Upper lobe of right lung (tissue), 1 donor: ENCODE results near the gene CALD1. TPM values are rescaled to one million over a fixed set of nuclear protein-coding genes. Genes with fewer than 3 reads are reported as not detected.

Experiments used
- ATAC-seq: fragments of 200-7000 bp; cut with Tn5 transposase; one replicate; pipeline ENCODE4 v1.9.1; 2020; ENCODE audit warnings: mild to moderate bottlenecking, moderate library complexity
- DNase-seq: peaks from one replicate; pipeline ENCODE4 v3.0.0-alpha.2; 2020
- H3K27ac ChIP-seq: fragments of 200-600 bp; one replicate; pipeline ENCODE4 v1.8.0; 2022
- H3K27me3 ChIP-seq: fragments of 200-600 bp; one replicate; pipeline ENCODE4 v1.8.0; 2022; ENCODE audit warnings: mild to moderate bottlenecking
- H3K36me3 ChIP-seq: fragments of 200-600 bp; one replicate; pipeline ENCODE4 v1.8.0; 2022
- H3K4me1 ChIP-seq: fragments of 200-600 bp; one replicate; pipeline ENCODE4 v1.8.0; 2022
- H3K4me3 ChIP-seq: fragments of 200-600 bp; one replicate; pipeline ENCODE4 v1.8.0; 2022; ENCODE audit warnings: mild to moderate bottlenecking
- H3K9me3 ChIP-seq: fragments of 200-600 bp; one replicate; pipeline ENCODE4 v1.8.0; 2022
- CTCF ChIP-seq: fragments of 200-600 bp; IDR thresholded peaks from one replicate; pipeline ENCODE4 v1.8.0; 2022; ENCODE audit warnings: antibody characterized with exemption
- intact Hi-C: fragments of 100-400 bp; cut with DNase I; formaldehyde crosslinking; loops from one replicate; pipeline ENCODE4 v1.11.0; 2022
- total RNA-seq: library from RNA; stranded (reverse); fragmentation: NEBNext Ultra II Directional; extraction: Animal tissue kit (Norgen Biotek cat#: 25700); gene quantifications from one replicate; pipeline ENCODE4 v1.2.1, GENCODE V29; 2021
- donor health status: DM: no; HTN: yes; CAD: no; lungs with severe emphysema.

The CALD1 gene
- total RNA-seq, 1 donor from 2014 or later: 213 TPM

GRCh38 chr7:134870781-134871180, 91.3 kb downstream of the CALD1 start:
- no peak overlapping the region for H3K27ac ChIP-seq
- no peak for TF ChIP-seq CTCF
- peaks cover 3% of the 10 kb centered on the region for H3K4me1 ChIP-seq
- intact Hi-C loops: no loop called here
- peaks cover 4% of the 10 kb centered on the region for H3K36me3 ChIP-seq
- no peaks in the 10 kb centered on the region for H3K9me3 ChIP-seq
- DNase-seq (no peak), ATAC-seq (no peak)
- H3K4me3 ChIP-seq: no peak overlapping the region
- no peaks in the 10 kb centered on the region for H3K27me3 ChIP-seq

GRCh38 chr7:134873253-134873652, 93.8 kb downstream of the CALD1 start:
- no peaks in the 10 kb centered on the region for H3K27me3 ChIP-seq
- H3K4me3 ChIP-seq: no peak overlapping the region
- no peak for TF ChIP-seq CTCF
- no peak overlapping the region for H3K27ac ChIP-seq
- H3K36me3 ChIP-seq: peaks cover 4% of the 10 kb centered on the region
- H3K4me1 ChIP-seq: no peaks in the 10 kb centered on the region
- intact Hi-C loops: no loop called here
- no peak for ATAC-seq
- DNase-seq: no peak
- H3K9me3 ChIP-seq: no peaks in the 10 kb centered on the region

GRCh38 chr7:134874407-134874806, 95.0 kb downstream of the CALD1 start:
- DNase-seq (no peak), ATAC-seq (no peak)
- H3K27me3 ChIP-seq: no peaks in the 10 kb centered on the region
- no peak for TF ChIP-seq CTCF
- no peak overlapping the region for H3K4me3 ChIP-seq
- no peaks in the 10 kb centered on the region for H3K9me3 ChIP-seq
- H3K27ac ChIP-seq: no peak overlapping the region
- no peaks in the 10 kb centered on the region for H3K36me3 ChIP-seq
- H3K4me1 ChIP-seq: no peaks in the 10 kb centered on the region
- intact Hi-C loops: no loop called here

GRCh38 chr7:134875867-134876266, 96.4 kb downstream of the CALD1 start:
- no peak for ATAC-seq
- DNase-seq: no peak
- intact Hi-C loops: no loop called here
- Histone ChIP-seq H3K27ac (no peak overlapping the region), H3K4me3 (no peak overlapping the region), H3K27me3 (no peaks in the 10 kb centered on the region), H3K4me1 (no peaks in the 10 kb centered on the region), H3K9me3 (no peaks in the 10 kb centered on the region), H3K36me3 (no peaks in the 10 kb centered on the region)
- TF ChIP-seq CTCF: no peak

- intact Hi-C loops: no loop called here
- no peak for TF ChIP-seq CTCF
- DNase-seq (no peak), ATAC-seq (no peak)
- Histone ChIP-seq H3K27ac (no peak overlapping the region), H3K9me3 (no peaks in the 10 kb centered on the region), H3K27me3 (no peaks in the 10 kb centered on the region), H3K4me1 (no peaks in the 10 kb centered on the region), H3K4me3 (no peak overlapping the region), H3K36me3 (no peaks in the 10 kb centered on the region)
Measured at GRCh38 chr7:134878746-134879357, 99.4 kb downstream of the CALD1 start.
